Measurements from ENCODE around the gene POLR1A. TPM values are rescaled to one million over a fixed set of nuclear protein-coding genes. Genes with fewer than 3 reads are reported as not detected.

The POLR1A gene
- total RNA-seq, 4 donors from 2014 or later = 20.1 to 31.7 (median 29.4) TPM

- no peak overlapping the region for H3K4me3 ChIP-seq
- H3K27me3 ChIP-seq = no peaks in the 10 kb centered on the region
- TF ChIP-seq, protein P1, sequence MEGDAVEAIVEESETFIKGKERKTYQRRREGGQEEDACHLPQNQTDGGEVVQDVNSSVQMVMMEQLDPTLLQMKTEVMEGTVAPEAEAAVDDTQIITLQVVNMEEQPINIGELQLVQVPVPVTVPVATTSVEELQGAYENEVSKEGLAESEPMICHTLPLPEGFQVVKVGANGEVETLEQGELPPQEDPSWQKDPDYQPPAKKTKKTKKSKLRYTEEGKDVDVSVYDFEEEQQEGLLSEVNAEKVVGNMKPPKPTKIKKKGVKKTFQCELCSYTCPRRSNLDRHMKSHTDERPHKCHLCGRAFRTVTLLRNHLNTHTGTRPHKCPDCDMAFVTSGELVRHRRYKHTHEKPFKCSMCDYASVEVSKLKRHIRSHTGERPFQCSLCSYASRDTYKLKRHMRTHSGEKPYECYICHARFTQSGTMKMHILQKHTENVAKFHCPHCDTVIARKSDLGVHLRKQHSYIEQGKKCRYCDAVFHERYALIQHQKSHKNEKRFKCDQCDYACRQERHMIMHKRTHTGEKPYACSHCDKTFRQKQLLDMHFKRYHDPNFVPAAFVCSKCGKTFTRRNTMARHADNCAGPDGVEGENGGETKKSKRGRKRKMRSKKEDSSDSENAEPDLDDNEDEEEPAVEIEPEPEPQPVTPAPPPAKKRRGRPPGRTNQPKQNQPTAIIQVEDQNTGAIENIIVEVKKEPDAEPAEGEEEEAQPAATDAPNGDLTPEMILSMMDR (IDR thresholded peaks at IDR 0.05 in 4 of 5, conservative IDR thresholded peaks at IDR 0.05 in 1 of 5) = no peak
- no peak for TF ChIP-seq POLR2A (IDR thresholded peaks at IDR 0.05)
- peak overlapping the region in 3 of 4 donors; percentile 81 to 87 (median 86) for H3K27ac ChIP-seq
- DNase-seq (no peak), ATAC-seq (no peak)
- H3K4me1 ChIP-seq = peaks cover 6 to 10% of the 10 kb centered on the region in 2 donors
- H3K9me3 ChIP-seq = no peaks in the 10 kb centered on the region
- in situ Hi-C loops (cut with MboI; ENCODE audit: low sequenced_read_pairs in 4 of 4) (no loop called here), intact Hi-C loops (cut with DNase I; ENCODE audit: low total_unique reads) (no loop called here)
- H3K36me3 ChIP-seq = peaks cover 0 to 84% of the 10 kb centered on the region in 2 donors
These were observed 37.6 kb upstream of the POLR1A start for GRCh38 chr2:86143307-86143706.

DNA sequence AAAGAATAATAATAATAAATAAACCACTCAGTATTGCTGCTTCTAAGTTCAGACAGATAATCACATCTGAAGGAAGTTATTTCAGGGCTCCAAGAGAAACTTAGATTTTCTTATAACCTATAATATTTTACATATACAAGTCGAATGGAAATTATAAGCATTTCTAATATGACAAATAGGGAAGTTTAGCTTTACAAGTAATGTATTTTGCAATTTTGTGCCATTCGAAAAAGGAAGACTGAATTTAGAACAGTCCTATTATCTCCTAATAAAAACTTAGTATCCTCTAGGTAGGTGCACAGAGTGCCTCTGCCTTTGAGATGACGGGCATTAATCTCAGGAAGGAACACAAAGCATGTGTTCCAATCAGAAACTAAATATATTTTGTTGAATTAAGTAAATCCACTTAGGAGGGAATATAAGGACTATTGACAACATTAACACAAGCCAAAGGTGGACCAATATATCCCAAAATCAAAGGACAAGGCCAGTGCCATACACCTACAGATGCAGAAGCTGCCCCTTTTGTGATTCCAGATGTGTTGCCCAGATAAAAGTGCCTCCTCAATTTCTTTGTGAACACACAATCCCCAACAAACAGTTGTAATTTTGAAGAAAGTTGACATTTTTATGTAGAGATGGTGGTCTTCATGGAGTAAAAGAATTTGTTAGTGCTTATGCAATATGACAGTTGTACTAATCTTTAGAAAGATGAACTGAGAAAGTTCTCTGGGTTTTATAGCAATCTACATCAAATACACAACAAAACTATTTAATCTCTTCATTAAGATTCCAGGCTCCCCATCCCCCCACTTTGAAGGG lies 37.0 kb upstream of the POLR1A start:
- Histone ChIP-seq H3K4me1 (peaks cover 6 to 10% of the 10 kb centered on the region in 2 donors), H3K27me3 (no peaks in the 10 kb centered on the region), H3K36me3 (peaks cover 0 to 84% of the 10 kb centered on the region in 2 donors), H3K9me3 (no peaks in the 10 kb centered on the region), H3K4me3 (no peak overlapping the region), H3K27ac (peak overlapping the region; percentile 79 to 87 (median 84))
- TF ChIP-seq, protein P1 (IDR thresholded peaks at IDR 0.05 in 4 of 5, conservative IDR thresholded peaks at IDR 0.05 in 1 of 5) = no peak
- TF ChIP-seq POLR2A (IDR thresholded peaks at IDR 0.05) = no peak
- DNase-seq (no peak), ATAC-seq (no peak)
- intact Hi-C loops (cut with DNase I; ENCODE audit: low total_unique reads) = no loop called here
- in situ Hi-C loops (cut with MboI; ENCODE audit: low sequenced_read_pairs in 4 of 4) = no loop called here

GRCh38 chr2:86140969-86141392 lies 35.3 kb upstream of the POLR1A start:
- in situ Hi-C loops (cut with MboI; ENCODE audit: low sequenced_read_pairs in 4 of 4) = no loop called here
- ATAC-seq = peak; percentile 97 to 98

DNA sequence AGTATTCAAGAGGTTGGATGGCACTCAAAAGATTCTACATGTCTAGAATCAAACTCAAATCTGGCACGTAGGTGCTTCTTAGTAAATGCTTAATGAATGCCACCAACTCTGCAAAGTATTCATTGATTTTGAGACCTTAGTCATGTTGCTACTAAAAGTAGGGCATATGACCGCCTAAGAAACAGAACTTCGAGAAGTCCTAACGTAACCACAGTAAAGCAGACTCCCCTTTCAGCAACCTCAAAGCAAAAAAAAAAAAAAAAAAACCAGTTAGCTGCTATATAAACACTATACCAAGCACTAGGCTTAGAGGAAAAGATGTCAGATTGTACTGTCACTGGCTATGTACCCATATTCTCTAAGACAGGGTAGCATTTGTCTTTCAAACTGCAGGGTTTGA lies 34.3 kb upstream of the POLR1A start:
- in situ Hi-C loops (cut with MboI; ENCODE audit: low sequenced_read_pairs in 4 of 4) = no loop called here
- H3K36me3 ChIP-seq = peaks cover 0 to 85% of the 10 kb centered on the region in 2 donors
- intact Hi-C loops (cut with DNase I; ENCODE audit: low total_unique reads) = loop anchor here (1.0 kb wide), 1 partner anchor 33 kb away; no protein-coding TSS in a partner anchor
- peaks cover 6 to 10% of the 10 kb centered on the region in 2 donors for H3K4me1 ChIP-seq
- H3K9me3 ChIP-seq = no peaks in the 10 kb centered on the region
- H3K27ac ChIP-seq = peak overlapping the region; percentile 79 to 87 (median 84)
- no peak for ATAC-seq
- no peaks in the 10 kb centered on the region for H3K27me3 ChIP-seq
- no peak overlapping the region for H3K4me3 ChIP-seq
- no peak for DNase-seq
- TF ChIP-seq, protein P1 (IDR thresholded peaks at IDR 0.05 in 4 of 5, conservative IDR thresholded peaks at IDR 0.05 in 1 of 5) = no peak
- TF ChIP-seq POLR2A (IDR thresholded peaks at IDR 0.05) = no peak

More at GRCh38 chr2:86140969-86141392, 35.3 kb upstream of the POLR1A start:
- Histone ChIP-seq H3K27ac (peak overlapping the region; percentile 79 to 87 (median 84)), H3K27me3 (no peaks in the 10 kb centered on the region), H3K36me3 (peaks cover 0 to 84% of the 10 kb centered on the region in 2 donors), H3K4me1 (peaks cover 6 to 10% of the 10 kb centered on the region in 2 donors), H3K9me3 (no peaks in the 10 kb centered on the region), H3K4me3 (no peak overlapping the region)
- intact Hi-C loops (cut with DNase I; ENCODE audit: low total_unique reads) = loop anchor here (1.0 kb wide), 2 partner anchors 34 to 45 kb away; no protein-coding TSS in a partner anchor
- no peak for TF ChIP-seq POLR2A (IDR thresholded peaks at IDR 0.05)
- TF ChIP-seq, protein P1 (IDR thresholded peaks at IDR 0.05 in 4 of 5, conservative IDR thresholded peaks at IDR 0.05 in 1 of 5) = no peak
- peak; percentile 69 to 85 for DNase-seq

Data from gastrocnemius medialis (tissue), 4 donors.